ENCODE measurements around the gene SLBP.

DNA sequence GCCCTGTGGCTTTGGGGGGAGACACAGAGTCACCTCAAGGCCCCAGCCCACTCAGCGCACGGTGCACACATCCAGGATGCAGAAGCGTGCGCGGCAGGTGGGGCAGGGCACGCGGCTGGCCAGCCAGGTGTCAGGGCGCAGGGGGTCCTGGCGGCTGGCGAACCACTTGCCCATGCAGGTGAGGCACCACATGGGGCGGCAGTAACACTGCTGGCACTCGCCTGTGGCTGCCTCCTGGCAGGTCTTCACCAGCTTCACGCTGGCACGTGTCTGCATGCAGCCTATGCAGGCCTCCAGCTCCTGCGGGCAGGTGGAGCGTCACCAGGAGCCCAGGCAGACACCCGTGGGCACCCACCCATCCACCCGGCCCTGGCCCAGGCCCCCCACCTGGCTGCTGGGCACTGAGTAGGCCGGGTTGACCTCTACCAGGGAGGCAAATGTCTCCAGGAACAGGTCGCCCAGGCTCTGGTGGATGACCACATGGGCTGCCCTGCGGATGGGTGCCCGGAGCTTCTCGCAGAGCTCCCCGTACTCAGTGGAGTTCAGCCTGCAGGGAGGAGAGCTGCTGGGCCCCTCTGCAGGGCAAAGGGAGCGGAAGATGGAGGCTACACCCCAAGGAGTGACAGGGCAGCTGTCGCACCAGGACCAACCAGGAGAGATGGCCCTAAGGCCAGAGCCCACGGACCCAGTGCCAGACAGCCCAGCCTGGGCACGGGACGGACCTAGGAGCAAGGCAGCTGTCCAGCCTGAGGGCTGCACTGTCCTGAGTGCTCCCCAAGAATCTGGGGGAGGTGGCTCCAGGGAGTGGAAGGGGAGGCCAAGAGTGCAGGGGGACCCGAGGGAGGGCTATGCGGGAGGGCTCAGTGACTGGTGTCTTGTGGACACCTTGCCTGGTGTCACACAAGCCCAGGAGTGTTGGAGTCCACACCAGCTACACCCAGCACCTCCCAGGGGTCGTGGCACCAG is 5.3 kb upstream of the SLBP start:
- TF ChIP-seq, protein P1, sequence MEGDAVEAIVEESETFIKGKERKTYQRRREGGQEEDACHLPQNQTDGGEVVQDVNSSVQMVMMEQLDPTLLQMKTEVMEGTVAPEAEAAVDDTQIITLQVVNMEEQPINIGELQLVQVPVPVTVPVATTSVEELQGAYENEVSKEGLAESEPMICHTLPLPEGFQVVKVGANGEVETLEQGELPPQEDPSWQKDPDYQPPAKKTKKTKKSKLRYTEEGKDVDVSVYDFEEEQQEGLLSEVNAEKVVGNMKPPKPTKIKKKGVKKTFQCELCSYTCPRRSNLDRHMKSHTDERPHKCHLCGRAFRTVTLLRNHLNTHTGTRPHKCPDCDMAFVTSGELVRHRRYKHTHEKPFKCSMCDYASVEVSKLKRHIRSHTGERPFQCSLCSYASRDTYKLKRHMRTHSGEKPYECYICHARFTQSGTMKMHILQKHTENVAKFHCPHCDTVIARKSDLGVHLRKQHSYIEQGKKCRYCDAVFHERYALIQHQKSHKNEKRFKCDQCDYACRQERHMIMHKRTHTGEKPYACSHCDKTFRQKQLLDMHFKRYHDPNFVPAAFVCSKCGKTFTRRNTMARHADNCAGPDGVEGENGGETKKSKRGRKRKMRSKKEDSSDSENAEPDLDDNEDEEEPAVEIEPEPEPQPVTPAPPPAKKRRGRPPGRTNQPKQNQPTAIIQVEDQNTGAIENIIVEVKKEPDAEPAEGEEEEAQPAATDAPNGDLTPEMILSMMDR (conservative IDR thresholded peaks at IDR 0.05), result no peak
- no peak for TF ChIP-seq EZH2 (IDR thresholded peaks at IDR 0.05; ENCODE audit: low read depth)

Data from PC-9 (cell line).